DMS153 treated with DMSO at 0.1 percent for 48 hours (cell line): ENCODE measurements around the gene HTD2.

Experiments used
- DNase-seq: peaks from one replicate; lab custom pipeline; 2025; ENCODE audit not compliant: unreplicated experiment; lab: John Stamatoyannopoulos, UW

The HTD2 gene

DNA sequence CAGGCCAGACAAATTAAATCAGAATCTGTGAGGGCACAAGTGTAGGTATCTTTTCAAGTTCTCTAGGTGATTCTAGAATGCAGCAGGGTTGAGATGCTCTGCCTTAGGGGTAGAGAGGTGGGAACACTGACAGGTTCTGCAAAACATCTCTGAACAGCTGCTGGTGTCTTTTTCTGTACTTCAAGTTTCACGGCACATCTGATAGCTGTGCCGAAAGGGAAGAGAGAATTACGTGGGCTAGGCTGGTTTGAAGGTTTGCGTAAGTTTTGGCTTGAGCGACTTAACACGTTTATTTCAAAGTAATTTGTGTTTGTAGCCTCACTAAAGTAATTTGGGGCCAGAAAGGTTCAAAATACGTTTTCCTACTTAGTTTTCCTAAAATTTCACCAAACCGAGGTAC lies 48.9 kb downstream of the HTD2 start:
- no peak for DNase-seq

DNA sequence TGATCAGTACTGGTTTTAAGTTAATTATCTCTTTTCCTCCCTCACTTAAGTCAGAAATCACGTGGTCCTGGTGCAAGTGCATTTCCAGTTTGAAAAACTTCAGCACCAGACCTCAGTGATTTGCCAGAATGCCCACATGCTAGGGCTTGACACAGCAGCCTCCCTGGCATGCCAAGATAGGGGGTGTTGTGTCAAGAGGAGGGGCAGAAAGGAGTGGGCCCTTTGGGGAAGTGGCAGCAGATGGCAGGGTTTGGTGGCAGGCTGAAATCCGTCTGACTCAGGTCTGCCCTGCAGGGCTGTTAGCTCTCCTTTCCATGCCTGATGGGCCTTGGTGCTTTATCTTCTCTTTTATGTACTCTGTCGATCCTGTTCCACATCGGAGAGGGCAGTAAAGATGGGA lies 49.7 kb downstream of the HTD2 start:
- DNase-seq = no peak

DNA sequence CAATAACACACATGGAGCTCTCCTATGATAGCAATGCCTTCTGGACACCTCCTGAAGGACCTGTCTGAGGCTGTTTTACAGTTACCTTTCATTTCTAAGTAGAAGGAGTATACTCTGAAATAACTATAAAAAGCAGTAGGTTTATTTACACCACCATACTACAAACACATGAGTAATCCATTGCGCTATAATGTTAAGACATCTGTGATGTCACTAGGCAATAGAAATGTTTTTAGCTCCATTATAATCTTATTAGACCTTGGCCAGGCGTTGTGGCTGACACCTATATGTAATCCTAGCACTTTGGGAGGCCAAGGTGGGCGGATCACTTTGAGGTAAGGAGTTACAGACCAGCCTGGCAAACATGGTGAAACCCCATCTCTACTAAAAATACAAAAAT lies 51.1 kb downstream of the HTD2 start:
- no peak for DNase-seq

DNA sequence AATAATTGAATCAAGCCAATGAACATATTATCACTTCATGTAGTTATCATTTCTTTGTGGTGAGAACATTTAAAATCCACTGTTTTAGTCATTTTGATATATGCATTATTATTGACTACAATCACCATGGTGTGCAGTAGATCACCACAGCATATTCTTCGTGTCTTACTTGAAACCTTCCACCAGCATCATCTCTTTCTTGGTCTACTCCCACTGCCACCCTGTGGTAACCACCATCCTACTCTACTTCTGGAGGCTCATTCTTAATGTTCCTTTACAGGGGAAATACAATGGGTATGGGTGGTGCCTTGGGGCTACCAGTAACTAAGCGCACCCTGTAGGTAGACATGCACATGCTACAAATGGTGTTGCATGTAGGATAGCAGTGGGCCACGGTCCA lies 51.8 kb downstream of the HTD2 start:
- DNase-seq = no peak

DNA sequence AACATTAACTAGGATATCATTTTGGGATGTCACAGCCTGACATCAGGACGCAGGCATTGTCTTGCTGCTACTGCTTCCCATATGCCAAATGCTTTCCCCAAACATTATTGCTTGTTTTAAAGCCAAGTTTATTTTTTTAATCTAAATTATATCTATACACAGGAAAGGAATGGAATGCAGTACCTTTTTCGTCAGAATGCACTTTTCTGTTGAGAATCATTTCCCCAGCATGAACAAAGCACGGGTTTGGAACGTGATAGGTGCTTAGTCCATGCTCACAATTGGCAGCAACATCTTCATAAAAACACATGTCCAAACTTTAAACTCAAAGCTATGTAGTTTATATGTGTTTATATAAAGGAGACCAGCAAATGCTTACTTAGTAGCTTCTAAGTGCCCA lies 52.5 kb downstream of the HTD2 start:
- no peak for DNase-seq

DNA sequence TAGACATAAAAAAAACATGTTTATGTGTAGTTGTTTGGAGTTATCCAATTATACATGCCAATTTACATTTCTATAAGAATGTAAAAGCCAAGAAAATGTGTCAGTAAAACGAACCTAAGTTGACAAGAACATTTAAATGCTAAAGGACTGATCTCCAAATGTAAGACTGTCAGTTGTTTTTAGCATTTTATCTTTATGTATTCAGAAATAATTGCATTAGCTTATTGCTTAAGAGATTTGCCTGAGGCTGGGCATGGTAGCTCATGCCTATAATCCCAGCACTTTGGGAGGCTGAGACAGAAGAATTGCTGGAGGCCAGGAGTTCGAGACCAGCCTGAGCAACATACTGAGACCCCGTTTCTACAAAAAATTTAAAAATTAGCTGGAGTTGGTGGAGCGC lies 53.3 kb downstream of the HTD2 start:
- DNase-seq = no peak

DNA sequence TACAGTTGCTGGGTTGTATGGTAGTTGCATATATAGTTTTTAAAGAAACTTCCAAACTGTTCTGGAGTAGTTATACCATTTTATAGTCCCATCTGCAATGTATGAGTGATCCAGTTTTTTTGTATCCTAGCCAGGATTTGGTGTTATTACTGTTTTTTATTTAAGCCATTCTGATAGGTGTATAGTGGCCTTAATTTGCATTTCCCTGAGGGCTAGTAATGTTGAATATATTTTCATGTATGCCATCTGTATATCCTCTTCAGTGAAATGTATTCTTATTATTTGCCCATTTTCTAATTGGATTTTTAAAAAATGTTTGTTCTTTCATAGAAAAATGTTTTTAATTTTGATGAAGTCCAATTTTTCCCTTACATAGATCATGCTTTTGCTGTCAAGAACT lies 55.5 kb downstream of the HTD2 start:
- DNase-seq = no peak

DNA sequence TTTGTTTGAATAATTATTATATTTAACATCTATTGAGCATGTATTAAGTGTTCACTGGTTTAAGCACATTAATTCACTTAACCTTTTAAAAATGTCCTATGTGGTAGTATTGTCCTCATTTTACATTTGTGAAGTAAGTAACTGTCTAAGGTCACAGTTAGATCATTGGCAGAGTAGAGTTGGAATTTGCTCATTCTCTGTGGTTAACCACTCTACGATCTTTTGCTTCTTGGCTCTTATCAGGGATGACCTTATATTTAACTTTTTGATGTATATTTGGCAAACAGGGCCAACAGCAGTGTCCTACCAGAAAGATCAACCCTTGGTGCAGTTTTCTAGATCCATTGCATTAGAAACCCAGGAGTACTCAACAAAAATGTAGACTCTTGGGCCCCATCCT lies 60.4 kb downstream of the HTD2 start:
- DNase-seq = no peak

DNA sequence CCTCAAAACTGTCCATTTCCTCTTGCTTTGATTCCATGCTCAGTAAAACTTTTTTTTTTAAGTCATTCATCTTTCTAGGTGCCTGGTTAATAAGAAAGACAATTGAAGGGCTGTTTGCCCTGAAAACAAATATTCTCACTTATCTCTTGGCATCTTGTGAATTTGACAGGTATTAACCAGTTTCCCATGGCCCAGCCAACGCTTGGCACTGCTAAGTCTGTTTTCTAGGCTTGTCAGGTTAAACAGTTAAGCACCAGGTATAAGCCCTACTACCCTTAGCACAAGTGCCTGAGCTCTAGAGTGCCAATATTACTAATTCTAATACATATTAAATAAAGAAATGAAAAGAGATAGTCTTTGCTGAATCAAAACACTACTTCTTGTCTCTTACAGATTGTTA lies 62.7 kb downstream of the HTD2 start:
- no peak for DNase-seq
